ENCODE data around the gene MED28.

DNA sequence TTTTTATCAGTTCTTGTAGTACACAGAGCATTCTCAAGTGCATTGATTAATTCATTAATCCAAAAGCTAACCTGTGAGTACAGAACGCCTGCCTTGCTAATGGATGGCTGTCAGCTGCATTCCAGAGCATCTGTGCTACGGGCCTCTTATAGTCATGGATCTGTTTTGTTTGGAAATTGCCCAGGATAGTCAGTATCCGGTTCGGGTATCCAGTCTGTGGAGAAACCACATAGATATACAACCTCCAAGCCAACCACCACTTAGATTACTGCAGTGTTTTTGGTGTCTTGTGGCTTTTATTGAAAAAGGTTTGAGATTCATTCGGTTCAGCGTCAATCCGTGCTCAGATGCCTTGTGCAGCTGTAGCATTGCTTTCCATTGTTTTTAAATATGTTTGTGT lies 33.5 kb upstream of the MED28 start:
- TF ChIP-seq, protein P1, sequence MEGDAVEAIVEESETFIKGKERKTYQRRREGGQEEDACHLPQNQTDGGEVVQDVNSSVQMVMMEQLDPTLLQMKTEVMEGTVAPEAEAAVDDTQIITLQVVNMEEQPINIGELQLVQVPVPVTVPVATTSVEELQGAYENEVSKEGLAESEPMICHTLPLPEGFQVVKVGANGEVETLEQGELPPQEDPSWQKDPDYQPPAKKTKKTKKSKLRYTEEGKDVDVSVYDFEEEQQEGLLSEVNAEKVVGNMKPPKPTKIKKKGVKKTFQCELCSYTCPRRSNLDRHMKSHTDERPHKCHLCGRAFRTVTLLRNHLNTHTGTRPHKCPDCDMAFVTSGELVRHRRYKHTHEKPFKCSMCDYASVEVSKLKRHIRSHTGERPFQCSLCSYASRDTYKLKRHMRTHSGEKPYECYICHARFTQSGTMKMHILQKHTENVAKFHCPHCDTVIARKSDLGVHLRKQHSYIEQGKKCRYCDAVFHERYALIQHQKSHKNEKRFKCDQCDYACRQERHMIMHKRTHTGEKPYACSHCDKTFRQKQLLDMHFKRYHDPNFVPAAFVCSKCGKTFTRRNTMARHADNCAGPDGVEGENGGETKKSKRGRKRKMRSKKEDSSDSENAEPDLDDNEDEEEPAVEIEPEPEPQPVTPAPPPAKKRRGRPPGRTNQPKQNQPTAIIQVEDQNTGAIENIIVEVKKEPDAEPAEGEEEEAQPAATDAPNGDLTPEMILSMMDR (IDR thresholded peaks at IDR 0.05), result no peak
- TF ChIP-seq POLR2A (IDR thresholded peaks at IDR 0.05), result no peak
